ENCODE data around the gene KCNK4. TPM values are rescaled to one million over a fixed set of nuclear protein-coding genes. Genes with fewer than 3 reads are reported as not detected.

The KCNK4 gene
- total RNA-seq, 2 donors from 2014 or later = not detected

- H3K4me1 ChIP-seq (ENCODE audit: control insufficient read depth in 1 of 2, low read depth in 2 of 2) = peaks cover 27 to 48% of the 10 kb centered on the region in 2 donors
- H3K27ac ChIP-seq = no peak overlapping the region
- H3K4me3 ChIP-seq = no peak overlapping the region
- H3K36me3 ChIP-seq = peaks cover 5% of the 10 kb centered on the region
- DNase-seq (ENCODE audit: low spot score) = no peak
- H3K27me3 ChIP-seq (replicated peaks; ENCODE audit: insufficient read depth) = no peaks in the 10 kb centered on the region
- no peak for TF ChIP-seq CTCF (IDR thresholded peaks at IDR 0.05)
- no peaks in the 10 kb centered on the region for H3K9me3 ChIP-seq
- ATAC-seq (ENCODE audit: insufficient number of reproducible peaks, low FRiP score, low read depth) = no peak
Observed at GRCh38 chr11:64248578-64248977, 42.5 kb upstream of the KCNK4 start.

GRCh38 chr11:64249038-64249437 is 42.1 kb upstream of the KCNK4 start:
- Histone ChIP-seq H3K27ac (no peak overlapping the region), H3K4me3 (no peak overlapping the region), H3K36me3 (peaks cover under 1% of the 10 kb centered on the region), H3K4me1 (ENCODE audit: control insufficient read depth in 1 of 2, low read depth in 2 of 2) (peaks cover 27 to 52% of the 10 kb centered on the region in 2 donors), H3K27me3 (replicated peaks; ENCODE audit: insufficient read depth) (no peaks in the 10 kb centered on the region), H3K9me3 (no peaks in the 10 kb centered on the region)
- ATAC-seq (ENCODE audit: insufficient number of reproducible peaks, low FRiP score, low read depth) = no peak
- DNase-seq (ENCODE audit: low spot score) = no peak
- no peak for TF ChIP-seq CTCF (IDR thresholded peaks at IDR 0.05)

GRCh38 chr11:64249563-64250414 is 41.3 kb upstream of the KCNK4 start:
- no peaks in the 10 kb centered on the region for H3K36me3 ChIP-seq
- ATAC-seq (ENCODE audit: insufficient number of reproducible peaks, low FRiP score, low read depth) = no peak
- no peak for TF ChIP-seq CTCF (IDR thresholded peaks at IDR 0.05)
- peaks cover 26 to 51% of the 10 kb centered on the region in 2 donors for H3K4me1 ChIP-seq (ENCODE audit: control insufficient read depth in 1 of 2, low read depth in 2 of 2)
- no peak for DNase-seq (ENCODE audit: low spot score)
- H3K4me3 ChIP-seq = no peak overlapping the region
- no peaks in the 10 kb centered on the region for H3K9me3 ChIP-seq
- H3K27me3 ChIP-seq (replicated peaks; ENCODE audit: insufficient read depth) = no peaks in the 10 kb centered on the region
- no peak overlapping the region for H3K27ac ChIP-seq

GRCh38 chr11:64250415-64251015 is 40.6 kb upstream of the KCNK4 start:
- Histone ChIP-seq H3K27ac (no peak overlapping the region), H3K9me3 (no peaks in the 10 kb centered on the region), H3K36me3 (peaks cover 5% of the 10 kb centered on the region), H3K4me1 (ENCODE audit: control insufficient read depth in 1 of 2, low read depth in 2 of 2) (peaks cover 19 to 44% of the 10 kb centered on the region in 2 donors), H3K27me3 (replicated peaks; ENCODE audit: insufficient read depth) (no peaks in the 10 kb centered on the region), H3K4me3 (peak overlapping the region; percentile 82)
- DNase-seq (ENCODE audit: low spot score) = no peak
- TF ChIP-seq CTCF (IDR thresholded peaks at IDR 0.05) = no peak
- ATAC-seq (ENCODE audit: insufficient number of reproducible peaks, low FRiP score, low read depth) = no peak

- no peak for DNase-seq (ENCODE audit: low spot score)
- peak; percentile 14 for ATAC-seq (ENCODE audit: insufficient number of reproducible peaks, low FRiP score, low read depth)
- no peaks in the 10 kb centered on the region for H3K9me3 ChIP-seq
- H3K27me3 ChIP-seq (replicated peaks; ENCODE audit: insufficient read depth) = no peaks in the 10 kb centered on the region
- TF ChIP-seq CTCF (IDR thresholded peaks at IDR 0.05) = peak; percentile 82
- H3K4me3 ChIP-seq = peak within 1 kb of the TSS; percentile 82
- peaks cover 10% of the 10 kb centered on the region for H3K36me3 ChIP-seq
- H3K4me1 ChIP-seq (ENCODE audit: control insufficient read depth in 1 of 2, low read depth in 2 of 2) = peaks cover 19 to 37% of the 10 kb centered on the region in 2 donors
- peak within 1 kb of the TSS; percentile 61 to 63 for H3K27ac ChIP-seq
Observed at GRCh38 chr11:64251016-64251752, 39.9 kb upstream of the KCNK4 start, which contains the start of gene PLCB3. Gene PLCB3 (plus strand): TSS chr11:64251530. CDS start chr11:64251650, 120 bp downstream.
